Retinal pigment epithelial cell (primary cell): ENCODE results near the gene GAPDHS.

Experiments used
- DNase-seq: peaks from one replicate; pipeline ENCODE4 v3.0.0-alpha.2; 2010; ENCODE audit warnings: low read depth
- H3K4me3 ChIP-seq: 2 replicates; pipeline ENCODE4 v1.5.1; 2011; ENCODE audit warnings: mild to moderate bottlenecking, low read length, control low read depth, moderate library complexity
- CTCF ChIP-seq: conservative IDR thresholded peaks from 2 replicates; pipeline ENCODE4 v1.5.1; 2011; ENCODE audit warnings: low read depth, low read length, control low read depth, inconsistent platforms

GAPDHS gene

DNA sequence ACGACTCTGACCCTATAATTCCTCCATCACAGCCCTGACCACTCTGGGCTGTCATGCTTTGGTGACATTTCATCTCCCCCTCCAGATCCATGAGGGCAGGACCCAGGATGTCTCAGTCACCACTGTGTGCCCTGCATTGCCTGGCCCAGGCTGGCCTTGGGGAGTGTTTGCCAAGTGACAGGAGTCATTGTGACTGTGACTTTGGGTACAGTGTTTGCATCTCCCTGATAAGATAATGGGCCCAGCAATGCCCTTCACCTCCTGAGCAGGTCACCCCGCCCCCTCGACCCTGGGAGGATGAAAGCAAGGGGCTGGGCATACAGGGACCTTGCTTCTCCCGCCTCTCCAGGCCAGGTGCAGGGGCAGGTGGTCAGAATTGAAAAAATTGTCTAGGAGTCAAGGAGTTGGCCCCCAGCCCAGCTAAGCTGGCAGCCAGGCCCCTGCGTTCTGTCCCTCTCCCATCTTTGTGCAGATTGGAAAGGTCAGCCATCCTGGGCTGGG, 36.1 kb downstream of the GAPDHS start:
- DNase-seq, result no peak
- H3K4me3 ChIP-seq, result no peak overlapping the region
- no peak for TF ChIP-seq CTCF

GRCh38 chr19:35571406-35571965, 38.2 kb downstream of the GAPDHS start:
- TF ChIP-seq CTCF, result no peak
- H3K4me3 ChIP-seq, result no peak overlapping the region
- no peak for DNase-seq

DNA sequence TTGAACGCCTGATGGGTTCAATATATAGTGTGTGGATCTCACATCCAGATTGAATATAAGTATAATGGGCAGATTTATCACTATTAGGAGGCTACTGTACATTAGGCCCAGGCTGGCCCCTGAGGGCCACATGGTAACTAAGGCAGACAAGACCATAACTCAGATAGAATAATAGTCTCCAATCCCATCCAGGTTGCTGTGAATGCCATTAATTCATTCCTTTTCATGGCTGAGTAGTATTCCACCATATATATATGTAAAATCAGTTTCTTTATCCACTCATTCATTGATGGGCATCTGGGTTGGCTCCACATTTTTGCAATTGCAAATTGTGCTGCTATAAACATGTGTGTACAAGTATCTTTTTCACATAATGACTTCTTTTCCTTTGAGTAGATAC, 44.7 kb downstream of the GAPDHS start:
- no peak for TF ChIP-seq CTCF
- H3K4me3 ChIP-seq, result no peak overlapping the region
- no peak for DNase-seq

- no peak for TF ChIP-seq CTCF
- H3K4me3 ChIP-seq, result no peak overlapping the region
- DNase-seq, result no peak
Observed at GRCh38 chr19:35578707-35579106, 45.5 kb downstream of the GAPDHS start.

GRCh38 chr19:35582760-35583159, 49.5 kb downstream of the GAPDHS start:
- no peak overlapping the region for H3K4me3 ChIP-seq
- TF ChIP-seq CTCF, result no peak
- no peak for DNase-seq

DNA sequence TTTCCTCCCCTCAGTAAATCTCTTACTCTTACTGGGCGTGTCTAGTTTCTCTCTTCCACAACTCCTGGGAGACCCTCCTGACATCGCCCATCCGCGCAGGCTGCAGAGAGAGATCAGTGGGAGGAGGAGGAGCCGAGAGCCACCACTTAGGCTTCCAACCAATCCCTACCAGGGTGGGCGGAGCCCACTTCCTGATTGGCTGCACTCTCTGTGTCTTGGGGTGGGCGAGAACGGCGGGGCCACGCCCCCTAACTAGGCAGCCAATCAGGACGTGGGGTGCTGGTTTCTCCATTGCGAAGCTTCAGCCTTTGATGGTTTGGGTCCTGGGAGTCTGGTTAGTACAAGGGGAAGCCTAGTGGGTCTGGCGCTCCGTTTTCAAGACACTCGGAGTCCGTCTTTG, 52.6 kb downstream of the GAPDHS start, which contains the start of gene PMIS2:
PMIS2 (plus strand) TSS at position 326 of the 400 bp plus-strand sequence. CDS start 87 bp downstream, outside the sequence.
- no peak for TF ChIP-seq CTCF
- H3K4me3 ChIP-seq, result no peak within 1 kb of the TSS
- no peak for DNase-seq

DNA sequence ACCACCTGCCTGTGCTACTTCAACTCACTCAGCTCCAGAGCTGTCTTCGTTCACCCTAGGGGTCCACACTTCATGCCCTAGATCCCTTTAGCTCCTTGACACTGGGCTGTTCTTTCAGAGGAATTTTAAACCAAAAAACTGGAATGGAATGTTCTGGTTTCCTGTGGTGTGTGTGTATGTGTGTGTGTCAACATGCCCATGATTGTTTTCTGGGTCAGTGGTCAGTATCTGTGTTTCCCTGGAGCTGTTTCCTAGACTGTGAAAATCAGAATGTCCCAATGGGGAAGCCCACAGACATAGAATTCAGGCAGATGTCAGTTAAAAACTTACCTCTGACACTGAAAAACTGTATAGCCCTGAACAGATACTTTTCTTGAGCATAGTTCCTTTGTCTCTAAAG, 54.1 kb downstream of the GAPDHS start:
- H3K4me3 ChIP-seq, result no peak overlapping the region
- no peak for TF ChIP-seq CTCF
- no peak for DNase-seq
